Measurements from ENCODE around the gene KIN.
"Not testable (repeated sequence)": the region's sequence is repeated elsewhere in the genome, so short reads cannot be mapped to it uniquely, and the experiment has no call there.

Gene KIN

DNA sequence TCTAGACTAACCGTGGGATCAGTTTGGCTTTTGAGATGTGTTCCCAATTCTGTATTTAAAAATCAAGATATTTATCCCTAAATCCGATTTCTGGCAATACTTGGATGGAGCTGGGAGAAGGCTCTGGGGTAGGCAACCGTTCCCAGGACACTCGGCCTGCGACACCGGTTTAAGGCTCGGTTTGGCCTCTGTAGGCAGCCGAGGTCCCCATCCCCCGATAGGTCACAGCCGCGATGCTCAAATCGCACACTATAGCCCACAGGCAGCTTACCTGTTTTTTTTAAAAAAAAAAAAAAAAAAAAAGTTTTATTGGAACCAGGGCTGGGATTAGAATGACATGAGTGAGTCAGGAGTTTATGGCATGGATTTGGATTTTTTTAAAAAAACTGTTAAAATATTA, 29.8 kb upstream of the KIN start:
- Histone ChIP-seq H3K27ac (ENCODE audit: extremely low read depth, low read depth, low read length) (no peak overlapping the region), H3K4me3 (ENCODE audit: low read depth, low read length) (peak overlapping the region; percentile 75), H3K4me1 (ENCODE audit: control insufficient read depth, insufficient read depth, low read length) (peaks cover 3% of the 10 kb centered on the region; the same call in 1 of the 2 replicates), H3K36me3 (ENCODE audit: control insufficient read depth in 2 of 2, insufficient read depth in 1 of 2, low read length in 2 of 2) (peaks cover 8 to 14% of the 10 kb centered on the region in 2 experiments), H3K9me3 (ENCODE audit: control insufficient read depth, insufficient read depth, low read depth, low read length) (no peaks in the 10 kb centered on the region)
- ChIA-PET CTCF (interaction anchor here (0.7 kb wide), 1 partner anchor 47 kb away, joined by 5 read pairs; no protein-coding TSS in a partner anchor), POLR2A (interaction anchor here (0.6 to 2.3 kb wide), 9 partner anchors 8 to 1421 kb away, joined by 3 to 33 read pairs (median 4); partner anchors contain the start of genes ATP5F1C and KIN)
- TF ChIP-seq, protein P1, sequence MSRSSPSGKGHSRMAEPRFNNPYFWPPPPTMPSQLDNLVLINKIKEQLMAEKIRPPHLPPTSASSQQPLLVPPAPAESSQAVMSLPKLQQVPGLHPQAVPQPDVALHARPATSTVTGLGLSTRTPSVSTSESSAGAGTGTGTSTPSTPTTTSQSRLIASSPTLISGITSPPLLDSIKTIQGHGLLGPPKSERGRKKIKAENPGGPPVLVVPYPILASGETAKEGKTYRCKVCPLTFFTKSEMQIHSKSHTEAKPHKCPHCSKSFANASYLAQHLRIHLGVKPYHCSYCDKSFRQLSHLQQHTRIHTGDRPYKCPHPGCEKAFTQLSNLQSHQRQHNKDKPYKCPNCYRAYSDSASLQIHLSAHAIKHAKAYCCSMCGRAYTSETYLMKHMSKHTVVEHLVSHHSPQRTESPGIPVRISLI (tag by site-specific recombination; IDR thresholded peaks at IDR 0.05) = peak; percentile 79; the same call in 1 of the 2 replicates
- no peak for TF ChIP-seq SALL2 (tag by site-specific recombination; IDR thresholded peaks at IDR 0.05; ENCODE audit: borderline replicate concordance)

DNA sequence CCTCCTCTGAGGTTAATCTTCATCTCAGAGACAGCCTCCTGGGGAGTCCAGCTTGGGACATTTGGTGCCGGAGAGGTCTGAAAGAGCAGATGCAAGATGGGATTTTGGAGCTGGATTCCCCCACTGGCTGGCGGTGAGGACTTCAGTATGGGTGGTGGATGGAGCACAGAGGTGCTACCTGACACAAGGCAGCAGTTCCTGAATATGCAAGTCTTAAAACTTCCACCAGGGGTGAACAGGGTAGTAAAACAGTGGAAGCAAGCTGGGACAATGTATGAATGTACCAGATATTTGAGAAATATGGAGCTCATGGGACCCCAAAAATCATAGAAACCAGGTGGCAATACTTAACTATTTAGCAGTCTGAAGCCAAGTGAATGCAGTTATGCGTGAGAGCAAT, 25.7 kb upstream of the KIN start:
- no peaks in the 10 kb centered on the region for H3K36me3 ChIP-seq (ENCODE audit: control insufficient read depth in 2 of 2, insufficient read depth in 1 of 2, low read length in 2 of 2)
- no peak overlapping the region for H3K27ac ChIP-seq (ENCODE audit: extremely low read depth, low read depth, low read length)
- TF ChIP-seq ZNF16 (tag by site-specific recombination; IDR thresholded peaks at IDR 0.05; ENCODE audit: low read depth) = no peak
- no peak for TF ChIP-seq ZNF324 (tag by site-specific recombination; IDR thresholded peaks at IDR 0.05)
- TF ChIP-seq, protein P1 (tag by site-specific recombination; IDR thresholded peaks at IDR 0.05) = no peak
- no peak for TF ChIP-seq ZNF223 (tag by site-specific recombination; IDR thresholded peaks at IDR 0.05)
- no peak for TF ChIP-seq ZNF292 (tag by site-specific recombination; IDR thresholded peaks at IDR 0.05; ENCODE audit: borderline replicate concordance, low read depth)
- no peak for TF ChIP-seq ZNF624 (tag by site-specific recombination; IDR thresholded peaks at IDR 0.05)
- POLR2A ChIA-PET = interaction anchor here (1.2 kb wide), 1 partner anchor 26 kb away, joined by 4 read pairs; the partner anchor contains the start of genes ATP5F1C and KIN
- CTCF ChIA-PET = interaction anchor here (0.8 kb wide), 1 partner anchor 10 kb away, joined by 3 read pairs; no protein-coding TSS in a partner anchor
- no peak overlapping the region for H3K4me3 ChIP-seq (ENCODE audit: low read depth, low read length)
- peaks cover 3% of the 10 kb centered on the region; the same call in 1 of the 2 replicates for H3K4me1 ChIP-seq (ENCODE audit: control insufficient read depth, insufficient read depth, low read length)
- H3K9me3 ChIP-seq (ENCODE audit: control insufficient read depth, insufficient read depth, low read depth, low read length) = no peaks in the 10 kb centered on the region

DNA sequence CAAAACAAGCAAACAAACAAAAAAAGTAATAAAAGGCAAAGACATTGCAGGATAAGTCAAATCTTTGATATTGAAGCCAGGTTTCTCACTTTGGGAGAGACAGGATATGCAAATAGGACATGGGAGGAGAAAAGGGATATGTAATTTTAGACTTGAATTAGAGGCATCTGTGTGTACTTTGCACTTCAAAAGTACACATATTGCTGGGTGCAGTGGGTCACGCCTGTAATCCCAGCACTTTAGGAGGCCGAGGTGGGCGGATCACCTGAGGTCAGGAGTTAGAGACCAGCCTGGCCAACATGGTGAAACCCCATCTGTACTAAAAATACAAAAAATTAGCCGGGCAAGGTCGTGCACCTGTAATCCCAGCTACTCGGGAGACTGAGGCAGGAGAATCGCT, 23.9 kb upstream of the KIN start:
- peak; percentile 16; the same call in 1 of the 2 replicates for TF ChIP-seq WT1 (tag by site-specific recombination; IDR thresholded peaks at IDR 0.05)
- TF ChIP-seq, protein P2, sequence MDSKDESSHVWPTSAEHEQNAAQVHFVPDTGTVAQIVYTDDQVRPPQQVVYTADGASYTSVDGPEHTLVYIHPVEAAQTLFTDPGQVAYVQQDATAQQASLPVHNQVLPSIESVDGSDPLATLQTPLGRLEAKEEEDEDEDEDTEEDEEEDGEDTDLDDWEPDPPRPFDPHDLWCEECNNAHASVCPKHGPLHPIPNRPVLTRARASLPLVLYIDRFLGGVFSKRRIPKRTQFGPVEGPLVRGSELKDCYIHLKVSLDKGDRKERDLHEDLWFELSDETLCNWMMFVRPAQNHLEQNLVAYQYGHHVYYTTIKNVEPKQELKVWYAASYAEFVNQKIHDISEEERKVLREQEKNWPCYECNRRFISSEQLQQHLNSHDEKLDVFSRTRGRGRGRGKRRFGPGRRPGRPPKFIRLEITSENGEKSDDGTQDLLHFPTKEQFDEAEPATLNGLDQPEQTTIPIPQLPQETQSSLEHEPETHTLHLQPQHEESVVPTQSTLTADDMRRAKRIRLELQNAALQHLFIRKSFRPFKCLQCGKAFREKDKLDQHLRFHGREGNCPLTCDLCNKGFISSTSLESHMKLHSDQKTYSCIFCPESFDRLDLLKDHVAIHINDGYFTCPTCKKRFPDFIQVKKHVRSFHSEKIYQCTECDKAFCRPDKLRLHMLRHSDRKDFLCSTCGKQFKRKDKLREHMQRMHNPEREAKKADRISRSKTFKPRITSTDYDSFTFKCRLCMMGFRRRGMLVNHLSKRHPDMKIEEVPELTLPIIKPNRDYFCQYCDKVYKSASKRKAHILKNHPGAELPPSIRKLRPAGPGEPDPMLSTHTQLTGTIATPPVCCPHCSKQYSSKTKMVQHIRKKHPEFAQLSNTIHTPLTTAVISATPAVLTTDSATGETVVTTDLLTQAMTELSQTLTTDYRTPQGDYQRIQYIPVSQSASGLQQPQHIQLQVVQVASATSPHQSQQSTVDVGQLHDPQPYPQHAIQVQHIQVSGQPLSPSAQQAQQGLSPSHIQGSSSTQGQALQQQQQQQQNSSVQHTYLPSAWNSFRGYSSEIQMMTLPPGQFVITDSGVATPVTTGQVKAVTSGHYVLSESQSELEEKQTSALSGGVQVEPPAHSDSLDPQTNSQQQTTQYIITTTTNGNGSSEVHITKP (tag by site-specific recombination; IDR thresholded peaks at IDR 0.05) = peak; percentile 40; the same call in 1 of the 2 replicates
- TF ChIP-seq ZBTB20 (tag by site-specific recombination; IDR thresholded peaks at IDR 0.05) = 0 out of 2 replicates have a peak, but pooled peaks have one; percentile 10
- TF ChIP-seq KLF1 (tag by site-specific recombination; IDR thresholded peaks at IDR 0.05) = peak; percentile 60
- H3K27ac ChIP-seq (ENCODE audit: extremely low read depth, low read depth, low read length); H3K4me3 ChIP-seq (ENCODE audit: low read depth, low read length); H3K9me3 ChIP-seq (ENCODE audit: control insufficient read depth, insufficient read depth, low read depth, low read length); H3K4me1 ChIP-seq (ENCODE audit: control insufficient read depth, insufficient read depth, low read length); CTCF ChIA-PET: not testable (repeated sequence)
- POLR2A ChIA-PET = interaction anchor here (3.6 kb wide), 1 partner anchor 23 kb away, joined by 19 read pairs; the partner anchor contains the start of genes ATP5F1C and KIN
- H3K36me3 ChIP-seq (ENCODE audit: control insufficient read depth in 2 of 2, insufficient read depth in 1 of 2, low read length in 2 of 2) = peaks cover 11 to 15% of the 10 kb centered on the region in 2 experiments
